WTC11 (cell line): ENCODE measurements around the gene GDF2.

Source experiments
- HMGXB4 ChIP-seq: sonication (generic); formaldehyde crosslinking; IDR thresholded peaks from 2 replicates; pipeline ENCODE4 v1.8.1; 2023; ENCODE audit warnings: mild to moderate bottlenecking, moderate library complexity, missing genetic modification reagents
- JUN ChIP-seq: sonication (generic); formaldehyde crosslinking; IDR thresholded peaks from 2 replicates; pipeline ENCODE4 v1.8.0; 2023; ENCODE audit warnings: mild to moderate bottlenecking, missing genetic modification reagents
- PREB ChIP-seq: sonication (generic); formaldehyde crosslinking; IDR thresholded peaks from 2 replicates; pipeline ENCODE4 v1.8.1; 2022; ENCODE audit warnings: mild to moderate bottlenecking, missing genetic modification reagents, moderate library complexity, borderline replicate concordance
- SP1 ChIP-seq: sonication (generic); formaldehyde crosslinking; conservative IDR thresholded peaks from 2 replicates; pipeline ENCODE4 v1.8.1; 2022; ENCODE audit warnings: missing genetic modification reagents
- TCF7 ChIP-seq: sonication (generic); formaldehyde crosslinking; IDR thresholded peaks from 2 replicates; pipeline ENCODE4 v1.8.0; 2022; ENCODE audit warnings: mild to moderate bottlenecking, low read depth, missing genetic modification reagents, moderate library complexity
- ZNF138 ChIP-seq: sonication (generic); formaldehyde crosslinking; conservative IDR thresholded peaks from 2 replicates; pipeline ENCODE4 v1.8.1; 2022; ENCODE audit warnings: mild to moderate bottlenecking, moderate library complexity, missing genetic modification reagents
- ZNF423 ChIP-seq: fragments of 250-450 bp; sonication (Bioruptor Pico); IDR thresholded peaks from 2 replicates; pipeline ENCODE4 v2.1.2; 2022; ENCODE audit warnings: mild to moderate bottlenecking, moderate library complexity
- TF ChIP-seq, protein P1 (sequence below): fragments of 200-600 bp; IDR thresholded peaks from 2 replicates; pipeline ENCODE4 v1.8.0; 2022; ENCODE audit warnings: antibody characterized with exemption

GRCh38 chr10:47348138-47348651, 25.9 kb downstream of the GDF2 start, which contains the start of gene RBP3:
- TF ChIP-seq, protein P1, sequence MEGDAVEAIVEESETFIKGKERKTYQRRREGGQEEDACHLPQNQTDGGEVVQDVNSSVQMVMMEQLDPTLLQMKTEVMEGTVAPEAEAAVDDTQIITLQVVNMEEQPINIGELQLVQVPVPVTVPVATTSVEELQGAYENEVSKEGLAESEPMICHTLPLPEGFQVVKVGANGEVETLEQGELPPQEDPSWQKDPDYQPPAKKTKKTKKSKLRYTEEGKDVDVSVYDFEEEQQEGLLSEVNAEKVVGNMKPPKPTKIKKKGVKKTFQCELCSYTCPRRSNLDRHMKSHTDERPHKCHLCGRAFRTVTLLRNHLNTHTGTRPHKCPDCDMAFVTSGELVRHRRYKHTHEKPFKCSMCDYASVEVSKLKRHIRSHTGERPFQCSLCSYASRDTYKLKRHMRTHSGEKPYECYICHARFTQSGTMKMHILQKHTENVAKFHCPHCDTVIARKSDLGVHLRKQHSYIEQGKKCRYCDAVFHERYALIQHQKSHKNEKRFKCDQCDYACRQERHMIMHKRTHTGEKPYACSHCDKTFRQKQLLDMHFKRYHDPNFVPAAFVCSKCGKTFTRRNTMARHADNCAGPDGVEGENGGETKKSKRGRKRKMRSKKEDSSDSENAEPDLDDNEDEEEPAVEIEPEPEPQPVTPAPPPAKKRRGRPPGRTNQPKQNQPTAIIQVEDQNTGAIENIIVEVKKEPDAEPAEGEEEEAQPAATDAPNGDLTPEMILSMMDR = no peak
- TF ChIP-seq TCF7 (CRISPR knock-in tag) = no peak
- TF ChIP-seq PREB (CRISPR knock-in tag) = no peak
- no peak for TF ChIP-seq JUN (CRISPR knock-in tag)
- TF ChIP-seq HMGXB4 (CRISPR knock-in tag) = no peak
- TF ChIP-seq ZNF138 (CRISPR knock-in tag) = no peak
- TF ChIP-seq ZNF423 (CRISPR knock-in tag) = no peak
- no peak for TF ChIP-seq SP1 (CRISPR knock-in tag)
